GM12878 (cell line): ENCODE measurements around the gene CHPT1.

Experiments used
- FOS ChIP-seq: IDR thresholded peaks from 3 replicates; pipeline ENCODE4 v1.6.1; 2011; ENCODE audit warnings: borderline replicate concordance; ENCODE audit not compliant: insufficient read length; ENCODE audit errors: extremely low read depth
- HDGF ChIP-seq: fragments of 450-650 bp; IDR thresholded peaks from 2 replicates; pipeline ENCODE4 v1.6.1; 2016; ENCODE audit warnings: antibody characterized with exemption
- REST ChIP-seq: IDR thresholded peaks from 2 replicates; pipeline ENCODE4 v1.6.1; 2012; ENCODE audit warnings: mild to moderate bottlenecking, low read depth, low read length
- TBL1XR1 ChIP-seq: IDR thresholded peaks from 2 replicates; pipeline ENCODE4 v1.6.1; 2012; ENCODE audit warnings: low read depth, low read length, improper control_type of control experiment
- TF ChIP-seq, protein P1 (sequence below), 3 experiments: IDR thresholded peaks in 2 of 3; conservative IDR thresholded peaks in 1 of 3; 2 replicates each; pipeline ENCODE4 v1.5.1; 2011; ENCODE audit warnings: low read depth in 3 of 3, low read length in 3 of 3, mild to moderate bottlenecking in 3 of 3, control low read depth in 2 of 3, moderate library complexity in 2 of 3, inconsistent platforms in 1 of 3, mixed read lengths in 1 of 3; ENCODE audit not compliant: control insufficient read depth in 2 of 3, insufficient read depth in 1 of 3; ENCODE audit errors: extremely low read depth in 1 of 3

- TF ChIP-seq REST, result no peak
- no peak for TF ChIP-seq FOS
- TF ChIP-seq TBL1XR1, result no peak
- TF ChIP-seq, protein P1, sequence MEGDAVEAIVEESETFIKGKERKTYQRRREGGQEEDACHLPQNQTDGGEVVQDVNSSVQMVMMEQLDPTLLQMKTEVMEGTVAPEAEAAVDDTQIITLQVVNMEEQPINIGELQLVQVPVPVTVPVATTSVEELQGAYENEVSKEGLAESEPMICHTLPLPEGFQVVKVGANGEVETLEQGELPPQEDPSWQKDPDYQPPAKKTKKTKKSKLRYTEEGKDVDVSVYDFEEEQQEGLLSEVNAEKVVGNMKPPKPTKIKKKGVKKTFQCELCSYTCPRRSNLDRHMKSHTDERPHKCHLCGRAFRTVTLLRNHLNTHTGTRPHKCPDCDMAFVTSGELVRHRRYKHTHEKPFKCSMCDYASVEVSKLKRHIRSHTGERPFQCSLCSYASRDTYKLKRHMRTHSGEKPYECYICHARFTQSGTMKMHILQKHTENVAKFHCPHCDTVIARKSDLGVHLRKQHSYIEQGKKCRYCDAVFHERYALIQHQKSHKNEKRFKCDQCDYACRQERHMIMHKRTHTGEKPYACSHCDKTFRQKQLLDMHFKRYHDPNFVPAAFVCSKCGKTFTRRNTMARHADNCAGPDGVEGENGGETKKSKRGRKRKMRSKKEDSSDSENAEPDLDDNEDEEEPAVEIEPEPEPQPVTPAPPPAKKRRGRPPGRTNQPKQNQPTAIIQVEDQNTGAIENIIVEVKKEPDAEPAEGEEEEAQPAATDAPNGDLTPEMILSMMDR (IDR thresholded peaks at IDR 0.05 in 2 of 3, conservative IDR thresholded peaks at IDR 0.05 in 1 of 3; ENCODE audit: control insufficient read depth in 2 of 3, extremely low read depth in 1 of 3, insufficient read depth in 1 of 3, low read depth in 3 of 3, low read length in 3 of 3), result peak in 1 of 3 experiments; percentile 13; a peak in 1 of 6 replicates
- TF ChIP-seq HDGF, result no peak
Observed at GRCh38 chr12:101698800-101699347, 1.4 kb downstream of the CHPT1 start.
